Esophagus (tissue), 2 donors: ENCODE measurements around the gene SVOP. TPM values are rescaled to one million over a fixed set of nuclear protein-coding genes. Genes with fewer than 3 reads are reported as not detected.
"Not testable (repeated sequence)": the region's sequence is repeated elsewhere in the genome, so short reads cannot be mapped to it uniquely, and the experiment has no call there.

Source experiments
- H3K27ac ChIP-seq, 2 donors: one replicate each; pipeline ENCODE4 v1.5.1; 2013; ENCODE audit warnings: low read depth in 2 of 2, mild to moderate bottlenecking in 2 of 2, inconsistent platforms in 1 of 2, low read length in 1 of 2, moderate library complexity in 1 of 2
- H3K27me3 ChIP-seq, 2 donors: one replicate each; pipeline ENCODE4 v1.6.1; 2013; ENCODE audit warnings: low read length in 2 of 2, control low read depth in 1 of 2, mild to moderate bottlenecking in 1 of 2; ENCODE audit not compliant: insufficient read depth in 2 of 2, control insufficient read depth in 1 of 2
- H3K36me3 ChIP-seq, 2 donors: one replicate each; pipeline ENCODE4 v1.6.1; 2013; ENCODE audit warnings: low read length in 1 of 2; ENCODE audit not compliant: control insufficient read depth in 2 of 2, insufficient read depth in 2 of 2
- H3K4me1 ChIP-seq, 2 donors: one replicate each; pipeline ENCODE4 v1.6.1; 2013; ENCODE audit warnings: low read length in 1 of 2; ENCODE audit not compliant: control insufficient read depth in 2 of 2, insufficient read depth in 2 of 2
- H3K4me3 ChIP-seq, 2 donors: one replicate each; pipeline ENCODE4 v1.5.1; 2013; ENCODE audit warnings: low read length in 2 of 2, mild to moderate bottlenecking in 2 of 2, low read depth in 1 of 2, moderate library complexity in 1 of 2
- H3K9me3 ChIP-seq, 2 donors: one replicate each; pipeline ENCODE4 v1.6.1; 2013; ENCODE audit warnings: mild to moderate bottlenecking in 2 of 2, low read depth in 1 of 2, low read length in 1 of 2, moderate library complexity in 1 of 2; ENCODE audit not compliant: control insufficient read depth in 2 of 2, insufficient read depth in 1 of 2
- WGBS, 2 donors: extraction: QIAGEN DNeasy Blood & Tissue Kit; methylation state at CpG; one replicate each; pipeline ENCODE4 v1.1.7; 2013; 5-methylcytosine and 5-hydroxymethylcytosine counted together
- polyA plus RNA-seq, 2 donors: library from polyadenylated mRNA; stranded (reverse); fragments of 200-250 nt; gene quantifications; one replicate each; pipeline ENCODE4 v1.2.3, GENCODE V29; 2013
- donor health status: healthy with polysubstance abuse.
- donor health status: Bipolar disorder and iron deficiency.

The SVOP gene
- polyA plus RNA-seq, 2 donors = not detected

DNA sequence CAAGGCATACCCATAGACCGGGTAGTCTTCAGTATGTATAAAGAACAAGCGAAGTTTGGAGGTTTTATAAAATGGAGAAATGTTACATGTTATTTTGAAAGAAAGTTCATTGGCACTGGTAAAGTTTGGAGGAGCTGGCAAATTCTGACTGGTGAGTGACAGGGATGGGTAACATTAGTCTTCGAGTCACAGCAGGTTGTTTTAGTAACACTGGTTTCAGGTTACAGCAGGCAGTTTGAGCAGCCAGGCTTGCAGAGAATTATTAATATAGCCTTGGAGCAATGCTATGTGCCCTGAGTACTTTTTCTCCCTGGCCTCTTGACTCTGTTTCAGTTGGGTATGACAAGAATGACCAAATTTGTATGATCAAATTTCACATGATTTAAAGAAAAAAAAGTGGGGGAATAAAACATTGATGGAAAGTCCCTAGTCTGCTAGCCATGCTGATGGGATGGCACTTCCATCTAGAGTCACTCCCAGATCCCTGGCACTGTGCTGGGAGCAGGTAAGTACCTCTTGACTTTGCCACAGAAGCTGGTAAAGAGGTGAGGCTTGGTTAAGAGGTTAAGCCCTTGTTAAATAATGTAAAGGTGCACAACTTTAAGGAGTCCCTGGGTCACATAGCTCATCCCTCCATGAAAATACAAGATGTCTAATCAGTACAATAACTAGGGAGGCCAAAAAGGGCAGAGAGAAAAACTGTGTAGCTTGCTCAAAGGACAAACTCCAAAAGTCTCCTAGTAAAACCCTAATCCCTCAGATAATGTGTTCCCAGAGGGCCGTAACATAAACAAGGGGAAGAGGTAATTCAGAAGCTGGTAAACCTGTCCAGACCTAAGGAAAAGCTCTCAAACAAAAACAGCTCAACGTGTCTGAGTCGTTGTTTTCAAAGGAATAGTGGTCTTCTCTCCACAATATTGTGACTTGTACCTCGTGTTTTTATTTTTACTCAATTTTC, 12.7 kb upstream of the SVOP start:
- Histone ChIP-seq H3K9me3 (peaks cover 0 to 3% of the 10 kb centered on the region in 2 donors), H3K4me3 (no peak overlapping the region), H3K27ac (no peak overlapping the region), H3K27me3 (no peaks in the 10 kb centered on the region), H3K4me1 (no peaks in the 10 kb centered on the region), H3K36me3 (no peaks in the 10 kb centered on the region)
- WGBS, 2 donors = 50 to 57% methylated on average over 7 of the region's 7 CpGs

DNA sequence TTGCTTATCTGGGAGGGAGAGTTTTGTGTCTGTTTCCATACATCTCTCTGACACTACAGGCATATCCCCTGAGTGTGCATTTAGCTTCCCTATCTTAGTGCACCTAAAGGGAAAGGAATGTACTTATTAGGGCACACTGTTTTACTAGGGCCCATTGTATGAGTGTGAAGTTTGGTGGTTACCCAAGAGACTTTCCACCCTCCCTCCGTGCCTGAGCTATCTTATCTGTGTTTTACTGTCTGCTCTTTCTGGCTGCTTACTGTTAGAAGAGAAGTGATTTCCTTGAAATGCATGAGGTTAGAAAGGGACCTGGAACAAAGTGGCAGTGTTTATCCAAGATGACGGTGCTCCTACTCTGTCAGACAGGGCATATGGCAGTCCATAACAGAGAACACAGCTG, 8.5 kb upstream of the SVOP start:
- WGBS, 2 donors = 53 to 71% methylated on average over 2 of the region's 2 CpGs
- H3K4me1 ChIP-seq = no peaks in the 10 kb centered on the region
- H3K4me3 ChIP-seq = no peak overlapping the region
- no peaks in the 10 kb centered on the region for H3K27me3 ChIP-seq
- no peak overlapping the region for H3K27ac ChIP-seq
- H3K9me3 ChIP-seq = no peaks in the 10 kb centered on the region
- H3K36me3 ChIP-seq = no peaks in the 10 kb centered on the region

- not testable (repeated sequence) for H3K27ac ChIP-seq, H3K36me3 ChIP-seq, H3K4me1 ChIP-seq, H3K9me3 ChIP-seq, H3K27me3 ChIP-seq, H3K4me3 ChIP-seq
- 45 to 52% methylated on average over 3 of the region's 3 CpGs for WGBS, 2 donors
Measured at GRCh38 chr12:109028624-109029023, 7.8 kb upstream of the SVOP start.

DNA sequence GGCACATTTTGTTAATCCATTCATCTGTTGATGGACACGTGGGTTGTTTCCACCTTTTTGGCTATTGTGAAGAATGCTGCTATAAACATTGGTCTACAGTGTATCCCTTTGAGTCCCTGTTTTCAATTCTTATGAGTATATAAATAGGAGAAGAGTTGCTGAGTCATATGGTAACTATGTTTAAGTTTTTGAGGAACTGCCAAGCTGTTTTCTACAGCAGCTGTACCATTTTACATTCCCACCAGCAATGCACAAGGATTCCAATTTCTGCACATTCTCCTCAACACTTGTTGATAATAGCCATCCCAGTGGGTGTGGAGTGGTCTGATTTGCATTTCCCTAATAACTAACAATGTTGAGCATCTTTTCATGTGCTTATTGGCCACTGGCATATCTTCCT, 6.9 kb upstream of the SVOP start:
- Histone ChIP-seq H3K27me3 (no peaks in the 10 kb centered on the region), H3K4me1 (no peaks in the 10 kb centered on the region), H3K4me3 (no peak overlapping the region), H3K9me3 (no peaks in the 10 kb centered on the region), H3K27ac (no peak overlapping the region), H3K36me3 (no peaks in the 10 kb centered on the region)
- 15 to 28% methylated on average over 1 of the region's 1 CpG for WGBS, 2 donors

DNA sequence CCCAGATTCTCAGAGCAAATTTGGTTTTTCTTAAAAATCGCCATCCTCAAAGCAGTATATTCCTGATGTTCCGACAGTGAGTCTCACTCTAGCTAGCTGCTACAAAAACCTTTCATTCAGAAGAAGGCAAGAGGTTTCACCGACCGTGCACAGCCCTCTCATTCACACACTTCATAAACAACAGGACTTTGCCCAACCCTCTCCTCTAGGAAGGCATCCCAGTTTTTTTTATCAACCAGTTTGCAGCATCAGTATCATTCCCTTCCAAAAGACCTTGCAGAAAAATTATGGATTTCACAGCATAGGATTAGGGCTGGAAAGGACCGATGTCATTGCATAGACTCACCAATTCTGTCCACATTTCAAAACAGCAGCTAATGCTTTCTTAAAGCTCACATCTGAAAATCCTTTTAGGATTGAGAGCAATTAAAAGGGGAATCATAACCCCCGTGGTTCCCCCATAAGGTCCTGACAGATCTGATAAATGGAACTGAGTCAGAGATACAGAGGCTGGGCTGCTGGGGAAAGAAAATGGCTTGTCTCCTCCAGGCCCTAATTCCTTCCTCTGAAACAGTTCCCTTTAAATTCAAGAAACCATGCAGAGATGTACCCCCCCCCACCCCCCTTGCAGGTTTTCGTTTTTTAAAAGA, 597 bp downstream of the SVOP start:
- no peaks in the 10 kb centered on the region for H3K27me3 ChIP-seq

DNA sequence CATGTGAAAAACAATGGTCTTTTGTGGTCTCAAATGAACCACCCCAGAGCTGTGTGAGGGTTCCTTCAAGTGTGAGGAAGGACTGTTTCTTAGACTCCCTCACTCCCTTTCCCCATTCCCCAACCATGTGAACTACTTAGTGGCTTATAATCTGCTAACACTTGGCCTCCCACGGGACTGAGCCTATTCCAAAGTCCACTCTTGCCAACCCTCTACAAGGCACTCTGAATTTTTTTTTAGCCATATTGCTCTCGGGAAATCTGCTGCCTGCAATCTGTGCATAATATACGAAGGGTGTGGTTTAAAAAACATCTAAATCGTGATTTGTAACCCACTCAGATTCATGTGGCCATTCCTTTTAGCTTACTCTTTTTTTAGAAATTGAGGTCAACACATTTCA, 2.6 kb downstream of the SVOP start:
- WGBS, 2 donors = 58 to 69% methylated on average over 4 of the region's 4 CpGs
- Histone ChIP-seq H3K27ac (no peak overlapping the region), H3K4me1 (no peaks in the 10 kb centered on the region), H3K27me3 (no peaks in the 10 kb centered on the region), H3K9me3 (no peaks in the 10 kb centered on the region), H3K36me3 (no peaks in the 10 kb centered on the region), H3K4me3 (no peak overlapping the region)

More for the DNA sequence above, 597 bp downstream of the SVOP start:
- no peaks in the 10 kb centered on the region for H3K36me3 ChIP-seq
- H3K27ac ChIP-seq = no peak overlapping the region
- no peaks in the 10 kb centered on the region for H3K4me1 ChIP-seq
- no peaks in the 10 kb centered on the region for H3K9me3 ChIP-seq
- H3K4me3 ChIP-seq = no peak overlapping the region
- 61 to 66% methylated on average over 7 of the region's 7 CpGs for WGBS, 2 donors

DNA sequence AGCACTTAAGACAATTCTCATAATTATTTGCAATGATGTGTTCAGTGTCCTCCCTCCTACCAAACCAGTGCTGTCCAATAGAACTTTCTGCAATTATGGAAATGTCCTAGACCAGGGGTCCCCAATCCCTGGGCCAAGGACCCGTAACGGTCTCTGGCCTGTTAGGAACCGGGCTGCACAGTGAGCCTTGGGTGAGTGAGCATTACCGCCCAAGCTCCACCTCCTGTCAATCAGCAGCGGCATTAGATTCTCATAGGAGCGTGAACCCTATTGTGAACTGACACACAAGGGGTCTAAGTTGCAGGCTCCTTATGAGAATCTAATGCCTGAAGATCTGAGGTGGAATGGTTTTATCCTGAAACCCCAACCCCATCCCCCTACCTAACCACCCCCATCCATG, 3.9 kb downstream of the SVOP start:
- no peak overlapping the region for H3K4me3 ChIP-seq
- no peaks in the 10 kb centered on the region for H3K27me3 ChIP-seq
- H3K4me1 ChIP-seq = no peaks in the 10 kb centered on the region
- no peaks in the 10 kb centered on the region for H3K9me3 ChIP-seq
- no peak overlapping the region for H3K27ac ChIP-seq
- H3K36me3 ChIP-seq = no peaks in the 10 kb centered on the region
- 80 to 81% methylated on average over 6 of the region's 6 CpGs for WGBS, 2 donors

- 76 to 77% methylated on average over 8 of the region's 8 CpGs for WGBS, 2 donors
- Histone ChIP-seq H3K36me3 (no peaks in the 10 kb centered on the region), H3K27me3 (no peaks in the 10 kb centered on the region), H3K4me3 (no peak overlapping the region), H3K4me1 (no peaks in the 10 kb centered on the region), H3K9me3 (no peaks in the 10 kb centered on the region), H3K27ac (no peak overlapping the region)
Measured at GRCh38 chr12:109016016-109016415, 4.9 kb downstream of the SVOP start.

GRCh38 chr12:109014984-109015765, 5.7 kb downstream of the SVOP start:
- WGBS, 2 donors = 87 to 93% methylated on average over 6 of the region's 6 CpGs
- Histone ChIP-seq H3K4me3 (no peak overlapping the region), H3K4me1 (no peaks in the 10 kb centered on the region), H3K27me3 (no peaks in the 10 kb centered on the region), H3K9me3 (no peaks in the 10 kb centered on the region), H3K27ac (no peak overlapping the region), H3K36me3 (no peaks in the 10 kb centered on the region)
